H7 (cell line): ENCODE results near the gene SLC2A13. TPM values are rescaled to one million over a fixed set of nuclear protein-coding genes. Genes with fewer than 3 reads are reported as not detected.
"Not testable (repeated sequence)": the region's sequence is repeated elsewhere in the genome, so short reads cannot be mapped to it uniquely, and the experiment has no call there.

Source experiments
- DNase-seq: peaks from one replicate; pipeline ENCODE4 v3.0.0; 2012
- H3K27me3 ChIP-seq: 2 replicates; pipeline ENCODE4 v1.6.0; 2011; ENCODE audit warnings: mild to moderate bottlenecking, low read length; ENCODE audit not compliant: control insufficient read depth, insufficient read depth
- H3K36me3 ChIP-seq: replicated peaks from 2 replicates; pipeline ENCODE4 v1.5.1; 2011; ENCODE audit warnings: low read length; ENCODE audit not compliant: control insufficient read depth, insufficient read depth
- H3K4me3 ChIP-seq: 2 replicates; pipeline ENCODE4 v1.5.1; 2011; ENCODE audit warnings: low read depth, mild to moderate bottlenecking, control low read depth, low read length, moderate library complexity; ENCODE audit not compliant: insufficient read depth
- total RNA-seq: library from RNA; depleted of rRNA; stranded (reverse); fragments of >200 nt; shearing (Covaris generic); gene quantifications from 2 replicates; pipeline ENCODE4 v1.2.3, GENCODE V29; 2014

SLC2A13 gene
- total RNA-seq, 1 experiment from 2014 or later: 13.8 TPM

GRCh38 chr12:40078266-40078665, 27.6 kb downstream of the SLC2A13 start:
- DNase-seq: no peak
- no peaks in the 10 kb centered on the region for H3K27me3 ChIP-seq
- H3K4me3 ChIP-seq: no peak overlapping the region
- no peaks in the 10 kb centered on the region for H3K36me3 ChIP-seq

- no peak overlapping the region for H3K4me3 ChIP-seq
- no peaks in the 10 kb centered on the region for H3K27me3 ChIP-seq
- H3K36me3 ChIP-seq: no peaks in the 10 kb centered on the region
- DNase-seq: no peak
Measured at GRCh38 chr12:40075458-40075857, 30.4 kb downstream of the SLC2A13 start.

- Histone ChIP-seq H3K27me3 (no peaks in the 10 kb centered on the region), H3K4me3 (no peak overlapping the region), H3K36me3 (no peaks in the 10 kb centered on the region)
- no peak for DNase-seq
Measured at GRCh38 chr12:40068416-40068815, 37.5 kb downstream of the SLC2A13 start.

- Histone ChIP-seq H3K27me3 (no peaks in the 10 kb centered on the region), H3K4me3 (no peak overlapping the region), H3K36me3 (no peaks in the 10 kb centered on the region)
- DNase-seq: no peak
Measured at GRCh38 chr12:40065636-40066035, 40.2 kb downstream of the SLC2A13 start.

- no peaks in the 10 kb centered on the region for H3K27me3 ChIP-seq
- no peaks in the 10 kb centered on the region for H3K36me3 ChIP-seq
- no peak overlapping the region for H3K4me3 ChIP-seq
- DNase-seq: no peak
Measured at GRCh38 chr12:40063414-40063813, 42.5 kb downstream of the SLC2A13 start.

GRCh38 chr12:40058721-40059190, 47.1 kb downstream of the SLC2A13 start:
- no peak for DNase-seq
- Histone ChIP-seq H3K36me3 (no peaks in the 10 kb centered on the region), H3K4me3 (no peak overlapping the region), H3K27me3 (no peaks in the 10 kb centered on the region)

DNA sequence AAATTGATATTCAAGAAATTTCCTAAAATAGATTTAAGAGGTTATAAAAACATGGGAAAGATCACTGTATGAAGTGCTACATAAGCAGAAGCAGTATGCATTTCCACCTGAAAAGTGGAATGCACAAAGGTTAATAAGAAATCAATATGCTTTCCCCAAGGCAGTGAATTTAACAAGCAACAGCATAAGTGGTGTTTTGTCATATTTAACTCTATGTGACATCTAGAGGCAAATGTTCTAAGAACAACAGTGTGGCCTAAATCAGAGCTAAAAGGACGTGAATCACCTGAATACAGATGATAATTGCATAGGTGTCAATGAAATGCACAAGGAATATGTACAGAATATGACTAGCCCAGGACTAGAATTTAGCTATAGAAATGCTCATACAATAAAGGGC, 49.5 kb downstream of the SLC2A13 start:
- no peaks in the 10 kb centered on the region for H3K36me3 ChIP-seq
- H3K27me3 ChIP-seq: no peaks in the 10 kb centered on the region
- DNase-seq: no peak
- no peak overlapping the region for H3K4me3 ChIP-seq

DNA sequence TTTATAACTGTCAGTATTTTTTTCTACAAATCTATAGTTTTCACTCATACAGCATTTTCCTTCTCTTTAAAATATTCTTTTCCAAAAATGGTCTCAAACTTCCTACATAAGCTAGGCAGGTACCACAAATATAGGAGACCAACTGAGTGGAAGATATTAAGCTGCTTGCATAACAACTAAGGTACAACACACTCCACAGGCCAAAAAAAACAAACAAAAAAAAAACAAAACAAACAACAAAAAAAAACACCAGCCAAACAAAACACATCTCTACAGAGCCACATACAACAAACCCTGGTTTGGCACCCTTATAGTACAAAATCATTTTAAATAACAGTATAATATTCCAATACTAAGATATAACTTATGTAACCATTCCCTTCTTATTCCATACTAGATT, 50.1 kb downstream of the SLC2A13 start:
- Histone ChIP-seq H3K27me3 (no peaks in the 10 kb centered on the region), H3K36me3 (no peaks in the 10 kb centered on the region), H3K4me3 (no peak overlapping the region)
- no peak for DNase-seq

DNA sequence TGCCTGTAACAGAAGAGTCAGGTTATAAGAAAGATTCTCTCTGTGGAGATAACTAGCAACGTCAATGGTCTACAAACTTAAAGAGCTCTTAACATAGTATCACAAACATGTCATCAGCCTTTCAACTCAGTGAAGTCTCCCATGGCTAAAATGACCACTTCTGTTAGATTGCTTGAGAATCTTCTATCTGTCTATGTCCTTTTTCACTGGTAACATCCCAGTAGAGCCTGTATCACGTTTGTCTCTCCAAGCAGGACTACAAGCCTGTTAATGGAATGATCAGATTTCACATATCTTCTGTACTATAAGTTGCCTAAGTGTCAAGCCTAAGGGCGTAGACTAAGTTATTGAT, 50.7 kb downstream of the SLC2A13 start:
- DNase-seq: no peak
- no peak overlapping the region for H3K4me3 ChIP-seq
- no peaks in the 10 kb centered on the region for H3K27me3 ChIP-seq
- H3K36me3 ChIP-seq: no peaks in the 10 kb centered on the region

GRCh38 chr12:40054555-40055227, 51.2 kb downstream of the SLC2A13 start:
- H3K4me3 ChIP-seq: no peak overlapping the region
- DNase-seq: no peak
- H3K36me3 ChIP-seq: no peaks in the 10 kb centered on the region
- no peaks in the 10 kb centered on the region for H3K27me3 ChIP-seq

GRCh38 chr12:40049268-40049667, 56.6 kb downstream of the SLC2A13 start:
- no peaks in the 10 kb centered on the region for H3K27me3 ChIP-seq
- DNase-seq: no peak
- no peaks in the 10 kb centered on the region for H3K36me3 ChIP-seq
- H3K4me3 ChIP-seq: no peak overlapping the region

GRCh38 chr12:40047002-40047401, 58.9 kb downstream of the SLC2A13 start:
- H3K27me3 ChIP-seq, H3K36me3 ChIP-seq, H3K4me3 ChIP-seq, DNase-seq: not testable (repeated sequence)

DNA sequence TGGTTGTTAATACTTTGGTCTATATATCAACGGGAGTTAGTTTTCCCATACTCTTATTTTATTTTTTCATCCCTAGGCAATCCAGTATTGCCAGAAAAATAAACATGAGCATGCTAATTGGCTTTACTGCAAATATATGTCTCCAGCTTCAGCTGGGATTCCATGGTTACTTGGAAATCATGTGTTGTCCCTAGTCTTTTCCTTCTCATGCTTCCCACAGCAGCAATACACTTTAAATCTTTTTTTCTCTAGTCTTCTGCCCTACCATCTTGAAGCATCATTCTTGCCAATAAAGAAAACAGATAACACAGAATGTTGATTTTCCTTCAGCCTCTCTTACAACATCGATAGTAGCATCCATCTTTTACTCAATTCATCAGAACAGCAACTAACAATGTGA, 60.2 kb downstream of the SLC2A13 start:
- Histone ChIP-seq H3K27me3 (no peaks in the 10 kb centered on the region), H3K36me3 (no peaks in the 10 kb centered on the region), H3K4me3 (no peak overlapping the region)
- no peak for DNase-seq

- no peaks in the 10 kb centered on the region for H3K27me3 ChIP-seq
- H3K4me3 ChIP-seq: no peak overlapping the region
- H3K36me3 ChIP-seq: no peaks in the 10 kb centered on the region
- DNase-seq: no peak
Measured at GRCh38 chr12:40044396-40044795, 61.5 kb downstream of the SLC2A13 start.

DNA sequence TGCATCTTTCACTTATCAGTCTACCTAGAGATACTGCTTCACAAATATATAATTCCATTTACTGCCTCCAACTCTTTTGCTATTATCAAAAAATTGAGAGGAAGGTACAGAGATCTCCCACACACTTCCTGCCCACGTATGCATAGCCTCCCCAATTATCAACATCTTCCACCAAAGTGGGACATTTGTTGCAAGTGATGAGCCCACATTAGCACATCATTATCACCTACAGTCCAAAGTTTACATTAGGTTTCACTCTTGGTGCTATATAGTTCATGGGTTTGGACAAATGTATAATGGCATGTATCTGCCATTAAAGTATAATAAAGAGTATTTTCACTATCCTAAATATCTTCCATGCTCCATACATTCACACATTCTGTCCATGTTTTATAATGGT, 66.3 kb downstream of the SLC2A13 start:
- Histone ChIP-seq H3K36me3 (no peaks in the 10 kb centered on the region), H3K27me3 (no peaks in the 10 kb centered on the region), H3K4me3 (no peak overlapping the region)
- no peak for DNase-seq

GRCh38 chr12:40038619-40039018, 67.3 kb downstream of the SLC2A13 start:
- Histone ChIP-seq H3K27me3 (no peaks in the 10 kb centered on the region), H3K36me3 (no peaks in the 10 kb centered on the region), H3K4me3 (no peak overlapping the region)
- no peak for DNase-seq
